HepG2 (cell line): Measurements from ENCODE around the gene ATP11A. TPM values are rescaled to one million over a fixed set of nuclear protein-coding genes. Genes with fewer than 3 reads are reported as not detected.

Source experiments
- ATAC-seq: fragments of 200-7000 bp; cut with Tn5 transposase; 3 replicates; pipeline ENCODE4 v1.9.1; 2020; ENCODE audit warnings: mild to moderate bottlenecking, moderate library complexity
- BruUV-seq: library from RNA; stranded (reverse); fragments of 400-500 nt; replicated peaks from 2 replicates; lab custom pipeline; 2021; lab: Mats Ljungman, UMichigan
- CTCF ChIA-PET: fragments of 300-600 bp; formaldehyde crosslinking; extraction: SDS; loops from one replicate; lab custom pipeline; 2021; ENCODE audit warnings: low total read pairs, inconsistent platforms, low intra/inter-chr PET ratio; lab: Yijun Ruan, JAX
- POLR2A ChIA-PET: fragments of 350-600 bp; sonication (Branson Sonifier 250); formaldehyde crosslinking; loops from one replicate; lab custom pipeline; 2020; ENCODE audit warnings: antibody characterized with exemption, inconsistent platforms; lab: Yijun Ruan, JAX
- DNase-seq: peaks from one replicate; pipeline ENCODE4 v3.0.0-alpha.2; 2015; ENCODE audit warnings: low spot score
- FAIRE-seq: peaks from 3 replicates; lab custom pipeline; 2011; peaks lifted over from hg19 to GRCh38; lab: Jason Lieb, UNC
- H2AFZ ChIP-seq: one replicate; pipeline ENCODE4 v1.6.1; 2011; ENCODE audit warnings: low read length, inconsistent platforms
- H3K27ac ChIP-seq: fragments of 300-600 bp; 3 replicates; pipeline ENCODE4 v1.8.0; 2011; ENCODE audit warnings: mixed run types, mild to moderate bottlenecking, mixed read lengths, low read length, inconsistent platforms; ENCODE audit not compliant: insufficient read depth; ENCODE audit errors: extremely low read length
- H3K27me3 ChIP-seq, 2 experiments: fragments of 200-600 bp in 1 of 2; 2 replicates in 1 of 2; 3 replicates in 1 of 2; pipeline versions ENCODE4 v1.6.0 to v1.8.0; 2011; ENCODE audit warnings: low read length in 2 of 2, mild to moderate bottlenecking in 2 of 2, moderate library complexity in 2 of 2, inconsistent platforms in 1 of 2; ENCODE audit not compliant: insufficient read depth in 2 of 2, control insufficient read depth in 1 of 2
- H3K36me3 ChIP-seq, 2 experiments: fragments of 200-600 bp in 1 of 2; replicated peaks in 1 of 2; 2 replicates in 1 of 2; 3 replicates in 1 of 2; pipeline versions ENCODE4 v1.5.1 to v1.8.0; 2011; ENCODE audit warnings: low read length in 2 of 2, inconsistent platforms in 1 of 2; ENCODE audit not compliant: insufficient read depth in 2 of 2, control insufficient read depth in 1 of 2
- H3K4me1 ChIP-seq: 2 replicates; pipeline ENCODE4 v1.5.1; 2012; ENCODE audit warnings: low read length, inconsistent platforms; ENCODE audit not compliant: insufficient read depth
- H3K4me2 ChIP-seq: 2 replicates; pipeline ENCODE4 v1.6.0; 2011; ENCODE audit warnings: low read depth, low read length, inconsistent platforms
- H3K4me3 ChIP-seq, 3 experiments: fragments of 200-600 bp in 1 of 3; sonication (generic), shearing (Covaris generic) in 1 of 3; replicated peaks in 1 of 3; 2 replicates each; pipeline ENCODE4 v1.5.1; 2011 to 2016; ENCODE audit warnings: low read length in 3 of 3, inconsistent platforms in 2 of 3, low read depth in 2 of 3, mild to moderate bottlenecking in 2 of 3, control low read depth in 1 of 3, mixed read lengths in 1 of 3; ENCODE audit not compliant: insufficient read depth in 1 of 3
- H3K79me2 ChIP-seq: one replicate; pipeline ENCODE4 v1.6.1; 2011; ENCODE audit warnings: low read length, inconsistent platforms; ENCODE audit not compliant: insufficient read depth
- H3K9ac ChIP-seq: 2 replicates; pipeline ENCODE4 v1.6.0; 2011; ENCODE audit warnings: mild to moderate bottlenecking, low read depth, low read length, inconsistent platforms; ENCODE audit not compliant: insufficient read depth
- H3K9me3 ChIP-seq: 2 replicates; pipeline ENCODE4 v1.5.1; 2012; ENCODE audit warnings: mild to moderate bottlenecking, low read length
- H4K20me1 ChIP-seq: 2 replicates; pipeline ENCODE4 v1.6.0; 2011; ENCODE audit warnings: inconsistent platforms, mild to moderate bottlenecking, low read length, moderate library complexity; ENCODE audit not compliant: insufficient read depth
- ADNP ChIP-seq: sonication (generic); formaldehyde crosslinking; IDR thresholded peaks from 2 replicates; pipeline ENCODE4 v1.4.0; 2020; ENCODE audit warnings: missing genetic modification reagents
- CSRNP1 ChIP-seq: sonication (generic); formaldehyde crosslinking; IDR thresholded peaks from 2 replicates; pipeline ENCODE4 v1.8.1; 2023; ENCODE audit warnings: mild to moderate bottlenecking, missing genetic modification reagents
- MYNN ChIP-seq: sonication (generic); formaldehyde crosslinking; IDR thresholded peaks from 2 replicates; pipeline ENCODE4 v1.4.0; 2020; ENCODE audit warnings: mild to moderate bottlenecking, low read depth, missing genetic modification reagents
- RBM22 ChIP-seq: fragments of 200-400 bp; formaldehyde crosslinking; optimal IDR thresholded peaks from 2 replicates; pipeline ENCODE3; 2017; ENCODE audit warnings: mild to moderate bottlenecking, low read length, moderate library complexity
- THRA ChIP-seq: sonication (generic); formaldehyde crosslinking; IDR thresholded peaks from 2 replicates; pipeline ENCODE4 v1.4.0; 2020; ENCODE audit warnings: missing genetic modification reagents, borderline replicate concordance
- ZFP1 ChIP-seq: IDR thresholded peaks from 2 replicates; pipeline ENCODE4 v1.6.1; 2016
- ZNF766 ChIP-seq: sonication (generic); formaldehyde crosslinking; IDR thresholded peaks from 2 replicates; pipeline ENCODE4 v1.5.0; 2020; ENCODE audit warnings: missing genetic modification reagents, borderline replicate concordance
- ZNF83 ChIP-seq: sonication (generic); formaldehyde crosslinking; IDR thresholded peaks from 2 replicates; pipeline ENCODE4 v1.4.0; 2020; ENCODE audit warnings: missing genetic modification reagents, mild to moderate bottlenecking, borderline replicate concordance
- WGBS: methylation state at CpG from one replicate; pipeline ENCODE4 v1.1.6; 2017; ENCODE audit warnings: low lambda C conversion rate; 5-methylcytosine and 5-hydroxymethylcytosine counted together
- in situ Hi-C: cut with HindIII; loops from 2 replicates; pipeline ENCODE4 v1.10.0; 2017; ENCODE audit warnings: low pct_unique_long_range_greater_than_20kb; ENCODE audit not compliant: extremely low pct_ligation_motif_present
- intact Hi-C: fragments of 100-400 bp; cut with micrococcal nuclease; formaldehyde crosslinking; loops from one replicate; pipeline ENCODE4 v1.10.0; 2022; ENCODE audit not compliant: unreplicated experiment
- polyA plus RNA-seq, 8 experiments: library from polyadenylated mRNA; depleted of rRNA in 3 of 8; stranded (reverse) in 7 of 8; unstranded in 1 of 8; fragments of >200 nt; fragmentation: Illumina TruSeq in 4 of 8; extraction: Trizol in 4 of 8; gene quantifications; 2 replicates each; pipeline versions ENCODE4 v1.2.1 to v1.2.3, GENCODE V29; 2011 to 2016; ENCODE audit warnings: low read depth in 4 of 8, missing spikeins in 1 of 8, mixed read lengths in 1 of 8; ENCODE audit not compliant: insufficient read depth in 1 of 8
- total RNA-seq, 5 experiments: library from RNA; depleted of rRNA; stranded (reverse); fragments of >200 nt; fragmentation: Illumina TruSeq; extraction: Trizol; gene quantifications; 2 replicates each; pipeline ENCODE4 v1.2.3, GENCODE V29; 2016; ENCODE audit warnings: low read depth in 1 of 5

ATP11A gene
- total and polyA plus RNA-seq, 2 of the 13 experiments (the other 11 are each of a cell fraction or from before 2014, with no cell fraction given): 18.4 to 20.1 TPM

GRCh38 chr13:112792511-112792910 lies 102.7 kb downstream of the ATP11A start:
- BruUV-seq: no TSS peak
- POLR2A ChIA-PET: no interaction called here
- H3K4me3 ChIP-seq: no peak overlapping the region
- no peak overlapping the region for H3K27ac ChIP-seq
- no peak overlapping the region for H2AFZ ChIP-seq
- in situ Hi-C loops: no loop called here
- ATAC-seq (no peak), FAIRE-seq (no peak)
- H3K9ac ChIP-seq: no peak overlapping the region
- H3K36me3 ChIP-seq: peaks cover 14 to 52% of the 10 kb centered on the region in 2 experiments; a peak in 4 of 5 replicates
- intact Hi-C loops: no loop called here
- H4K20me1 ChIP-seq: no peaks in the 10 kb centered on the region
- no peak overlapping the region for H3K4me2 ChIP-seq
- H3K4me1 ChIP-seq: no peaks in the 10 kb centered on the region
- WGBS: 100% methylated on average over 6 of the region's 6 CpGs
- TF ChIP-seq MYNN (CRISPR knock-in tag) (no peak), RBM22 (peak; percentile 48)
- TF ChIP-seq, all 625 proteins: peak for 1
- Histone ChIP-seq H3K9me3 (no peaks in the 10 kb centered on the region), H3K79me2 (no peaks in the 10 kb centered on the region), H3K27me3 (no peaks in the 10 kb centered on the region)
- CTCF ChIA-PET: no interaction called here
- no peak for DNase-seq

GRCh38 chr13:112793545-112794445 lies 104.0 kb downstream of the ATP11A start:
- Histone ChIP-seq H3K9ac (no peak overlapping the region), H3K4me3 (no peak overlapping the region), H4K20me1 (no peaks in the 10 kb centered on the region), H3K4me1 (peaks cover 3% of the 10 kb centered on the region; the same call in 1 of the 2 replicates), H3K4me2 (no peak overlapping the region), H2AFZ (no peak overlapping the region), H3K36me3 (peaks cover 12 to 53% of the 10 kb centered on the region in 2 experiments; a peak in 4 of 5 replicates), H3K27me3 (no peaks in the 10 kb centered on the region), H3K27ac (no peak overlapping the region), H3K79me2 (no peaks in the 10 kb centered on the region), H3K9me3 (no peaks in the 10 kb centered on the region)
- ATAC-seq (no peak), DNase-seq (no peak), FAIRE-seq (no peak)
- intact Hi-C loops: no loop called here
- WGBS: 97% methylated on average over 22 of the region's 26 CpGs
- BruUV-seq: no TSS peak
- POLR2A ChIA-PET: no interaction called here
- CTCF ChIA-PET: no interaction called here
- in situ Hi-C loops: no loop called here
- TF ChIP-seq ADNP (CRISPR knock-in tag) (no peak), ZFP1 (CRISPR knock-in tag) (no peak), THRA (no peak), CSRNP1 (CRISPR knock-in tag) (no peak), ZNF83 (CRISPR knock-in tag) (no peak), ZNF766 (no peak)
